DOHH2 (cell line): ENCODE results near the gene RRP8.

Experiments
- CTCF ChIP-seq: fragments of 200-600 bp; sonication (generic); IDR thresholded peaks from one replicate; pipeline ENCODE4 v1.5.1; 2014; ENCODE audit warnings: antibody characterized with exemption, mild to moderate bottlenecking, low read depth, low read length; ENCODE audit not compliant: poor library complexity, severe bottlenecking
- EZH2phosphoT487 ChIP-seq: fragments of 200-600 bp; sonication (generic); IDR thresholded peaks from 2 replicates; pipeline ENCODE4 v1.6.1; 2017; ENCODE audit warnings: borderline replicate concordance, mild to moderate bottlenecking, antibody characterized with exemption, low read length, moderate library complexity, mixed read lengths

GRCh38 chr11:6648501-6648900 lies 45.1 kb upstream of the RRP8 start:
- TF ChIP-seq CTCF (no peak), EZH2phosphoT487 (no peak)
